K562 (cell line): ENCODE data around the gene MLX. TPM values are rescaled to one million over a fixed set of nuclear protein-coding genes. Genes with fewer than 3 reads are reported as not detected.

Source experiments
- ESRRB ChIP-seq: fragments of 250-450 bp; sonication (Bioruptor Pico); IDR thresholded peaks from 2 replicates; pipeline ENCODE4 v1.5.0; 2020; ENCODE audit warnings: mild to moderate bottlenecking, moderate library complexity, borderline replicate concordance
- FOXJ2 ChIP-seq: fragments of 200-800 bp; sonication (Bioruptor generic); IDR thresholded peaks from 2 replicates; pipeline ENCODE4 v1.6.1; 2016; ENCODE audit warnings: missing genetic modification characterization, missing compliant biosample characterization
- FOXO4 ChIP-seq: fragments of 450-650 bp; formaldehyde crosslinking; IDR thresholded peaks from 2 replicates; pipeline ENCODE4 v1.4.0; 2020; ENCODE audit warnings: mild to moderate bottlenecking, moderate library complexity
- HNRNPL ChIP-seq: fragments of 200-400 bp; formaldehyde crosslinking; IDR thresholded peaks from 2 replicates; pipeline ENCODE4 v1.6.1; 2017; ENCODE audit warnings: low read depth, mild to moderate bottlenecking, low read length
- HNRNPUL1 ChIP-seq: fragments of 200-400 bp; formaldehyde crosslinking; IDR thresholded peaks from 2 replicates; pipeline ENCODE4 v1.6.1; 2017; ENCODE audit warnings: low read length
- MAX ChIP-seq: sonication (generic); formaldehyde crosslinking; IDR thresholded peaks from 2 replicates; pipeline ENCODE4 v1.9.0; 2022; ENCODE audit warnings: mild to moderate bottlenecking, missing genetic modification reagents
- MCM3 ChIP-seq: fragments of 450-650 bp; IDR thresholded peaks from 2 replicates; pipeline ENCODE4 v1.6.1; 2016
- MCM7 ChIP-seq, 2 experiments: fragments of 450-650 bp; IDR thresholded peaks; 2 replicates each; pipeline ENCODE4 v1.6.1; 2016 to 2018
- SRSF3 ChIP-seq: fragments of 200-400 bp; formaldehyde crosslinking; IDR thresholded peaks from 2 replicates; pipeline ENCODE4 v1.6.1; 2016; ENCODE audit warnings: mild to moderate bottlenecking, low read length, moderate library complexity; ENCODE audit not compliant: insufficient read depth
- STAT5A ChIP-seq: IDR thresholded peaks from 2 replicates; pipeline ENCODE4 v1.6.1; 2012; ENCODE audit warnings: low read length, inconsistent platforms, borderline replicate concordance
- WHSC1 ChIP-seq: IDR thresholded peaks from one replicate; pipeline ENCODE4 v1.6.1; 2012; ENCODE audit warnings: low read length, control low read depth, inconsistent platforms
- XRCC5 ChIP-seq: fragments of 200-400 bp; formaldehyde crosslinking; IDR thresholded peaks from 2 replicates; pipeline ENCODE4 v1.6.1; 2017; ENCODE audit warnings: low read depth, mild to moderate bottlenecking, low read length
- ZBED1 ChIP-seq: IDR thresholded peaks from 2 replicates; pipeline ENCODE4 v1.6.1; 2014
- ZFP36 ChIP-seq: fragments of 150-350 bp; IDR thresholded peaks from 2 replicates; pipeline ENCODE4 v1.6.1; 2018; ENCODE audit warnings: low read length, low read depth; ENCODE audit not compliant: partially characterized antibody
- ZNF165 ChIP-seq: fragments of 250-450 bp; sonication (Bioruptor Pico); IDR thresholded peaks from 2 replicates; pipeline ENCODE4 v1.4.0; 2020; ENCODE audit warnings: borderline replicate concordance
- polyA plus RNA-seq, 8 experiments: library from polyadenylated mRNA; depleted of rRNA in 4 of 8; stranded (reverse) in 5 of 8; unstranded in 3 of 8; fragments of >200 nt; fragmentation: Nextera tagmentation in 2 of 8; fragmentation: Illumina TruSeq in 1 of 8; extraction: Ambion mirVana in 2 of 8; extraction: Trizol in 1 of 8; gene quantifications; 2 replicates each; pipeline versions ENCODE4 v1.2.1 to v1.2.3, GENCODE V29; 2011 to 2014; ENCODE audit warnings: inconsistent platforms in 1 of 8, missing spikeins in 1 of 8
- total RNA-seq, 7 experiments: library from RNA; depleted of rRNA in 6 of 7; stranded (reverse); fragments of >200 nt in 6 of 7; fragmentation: Illumina TruSeq in 2 of 7; extraction: Trizol in 2 of 7; gene quantifications; 2 replicates each; pipeline versions ENCODE4 v1.2.1 to v1.2.3, GENCODE V29; 2011 to 2021; ENCODE audit warnings: low replicate concordance in 1 of 7
- TF ChIP-seq, protein P1 (sequence below), 2 experiments: fragments of 150-350 bp in 1 of 2; IDR thresholded peaks; 2 replicates each; pipeline ENCODE4 v1.6.1; 2012 to 2016; ENCODE audit warnings: low read depth in 2 of 2, low read length in 2 of 2, mild to moderate bottlenecking in 1 of 2, moderate library complexity in 1 of 2
- TF ChIP-seq, protein P2 (sequence below): sonication (generic); formaldehyde crosslinking; IDR thresholded peaks from 2 replicates; pipeline ENCODE4 v1.8.0; 2022; ENCODE audit warnings: mild to moderate bottlenecking, missing genetic modification reagents

MLX gene
- total and polyA plus RNA-seq, 9 of the 15 experiments (the other 6 are each of a cell fraction or from before 2014, with no cell fraction given) = 42.9 to 100 (median 58.9) TPM

GRCh38 chr17:42561897-42562387 lies 5.0 kb upstream of the MLX start, which contains the start of gene COASY (continued):
- TF ChIP-seq, protein P1, sequence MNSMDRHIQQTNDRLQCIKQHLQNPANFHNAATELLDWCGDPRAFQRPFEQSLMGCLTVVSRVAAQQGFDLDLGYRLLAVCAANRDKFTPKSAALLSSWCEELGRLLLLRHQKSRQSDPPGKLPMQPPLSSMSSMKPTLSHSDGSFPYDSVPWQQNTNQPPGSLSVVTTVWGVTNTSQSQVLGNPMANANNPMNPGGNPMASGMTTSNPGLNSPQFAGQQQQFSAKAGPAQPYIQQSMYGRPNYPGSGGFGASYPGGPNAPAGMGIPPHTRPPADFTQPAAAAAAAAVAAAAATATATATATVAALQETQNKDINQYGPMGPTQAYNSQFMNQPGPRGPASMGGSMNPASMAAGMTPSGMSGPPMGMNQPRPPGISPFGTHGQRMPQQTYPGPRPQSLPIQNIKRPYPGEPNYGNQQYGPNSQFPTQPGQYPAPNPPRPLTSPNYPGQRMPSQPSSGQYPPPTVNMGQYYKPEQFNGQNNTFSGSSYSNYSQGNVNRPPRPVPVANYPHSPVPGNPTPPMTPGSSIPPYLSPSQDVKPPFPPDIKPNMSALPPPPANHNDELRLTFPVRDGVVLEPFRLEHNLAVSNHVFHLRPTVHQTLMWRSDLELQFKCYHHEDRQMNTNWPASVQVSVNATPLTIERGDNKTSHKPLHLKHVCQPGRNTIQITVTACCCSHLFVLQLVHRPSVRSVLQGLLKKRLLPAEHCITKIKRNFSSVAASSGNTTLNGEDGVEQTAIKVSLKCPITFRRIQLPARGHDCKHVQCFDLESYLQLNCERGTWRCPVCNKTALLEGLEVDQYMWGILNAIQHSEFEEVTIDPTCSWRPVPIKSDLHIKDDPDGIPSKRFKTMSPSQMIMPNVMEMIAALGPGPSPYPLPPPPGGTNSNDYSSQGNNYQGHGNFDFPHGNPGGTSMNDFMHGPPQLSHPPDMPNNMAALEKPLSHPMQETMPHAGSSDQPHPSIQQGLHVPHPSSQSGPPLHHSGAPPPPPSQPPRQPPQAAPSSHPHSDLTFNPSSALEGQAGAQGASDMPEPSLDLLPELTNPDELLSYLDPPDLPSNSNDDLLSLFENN (IDR thresholded peaks at IDR 0.05; ENCODE audit: low read depth in 2 of 2, low read length in 2 of 2) = 0 out of 4 replicates have a peak, but pooled peaks of 1 of the 2 experiments have one; percentile 21
- TF ChIP-seq MAX (CRISPR knock-in tag) = no peak
- no peak for TF ChIP-seq WHSC1
- no peak for TF ChIP-seq MCM7 (IDR thresholded peaks at IDR 0.05)
- no peak for TF ChIP-seq ESRRB (CRISPR knock-in tag)
- TF ChIP-seq, protein P2, sequence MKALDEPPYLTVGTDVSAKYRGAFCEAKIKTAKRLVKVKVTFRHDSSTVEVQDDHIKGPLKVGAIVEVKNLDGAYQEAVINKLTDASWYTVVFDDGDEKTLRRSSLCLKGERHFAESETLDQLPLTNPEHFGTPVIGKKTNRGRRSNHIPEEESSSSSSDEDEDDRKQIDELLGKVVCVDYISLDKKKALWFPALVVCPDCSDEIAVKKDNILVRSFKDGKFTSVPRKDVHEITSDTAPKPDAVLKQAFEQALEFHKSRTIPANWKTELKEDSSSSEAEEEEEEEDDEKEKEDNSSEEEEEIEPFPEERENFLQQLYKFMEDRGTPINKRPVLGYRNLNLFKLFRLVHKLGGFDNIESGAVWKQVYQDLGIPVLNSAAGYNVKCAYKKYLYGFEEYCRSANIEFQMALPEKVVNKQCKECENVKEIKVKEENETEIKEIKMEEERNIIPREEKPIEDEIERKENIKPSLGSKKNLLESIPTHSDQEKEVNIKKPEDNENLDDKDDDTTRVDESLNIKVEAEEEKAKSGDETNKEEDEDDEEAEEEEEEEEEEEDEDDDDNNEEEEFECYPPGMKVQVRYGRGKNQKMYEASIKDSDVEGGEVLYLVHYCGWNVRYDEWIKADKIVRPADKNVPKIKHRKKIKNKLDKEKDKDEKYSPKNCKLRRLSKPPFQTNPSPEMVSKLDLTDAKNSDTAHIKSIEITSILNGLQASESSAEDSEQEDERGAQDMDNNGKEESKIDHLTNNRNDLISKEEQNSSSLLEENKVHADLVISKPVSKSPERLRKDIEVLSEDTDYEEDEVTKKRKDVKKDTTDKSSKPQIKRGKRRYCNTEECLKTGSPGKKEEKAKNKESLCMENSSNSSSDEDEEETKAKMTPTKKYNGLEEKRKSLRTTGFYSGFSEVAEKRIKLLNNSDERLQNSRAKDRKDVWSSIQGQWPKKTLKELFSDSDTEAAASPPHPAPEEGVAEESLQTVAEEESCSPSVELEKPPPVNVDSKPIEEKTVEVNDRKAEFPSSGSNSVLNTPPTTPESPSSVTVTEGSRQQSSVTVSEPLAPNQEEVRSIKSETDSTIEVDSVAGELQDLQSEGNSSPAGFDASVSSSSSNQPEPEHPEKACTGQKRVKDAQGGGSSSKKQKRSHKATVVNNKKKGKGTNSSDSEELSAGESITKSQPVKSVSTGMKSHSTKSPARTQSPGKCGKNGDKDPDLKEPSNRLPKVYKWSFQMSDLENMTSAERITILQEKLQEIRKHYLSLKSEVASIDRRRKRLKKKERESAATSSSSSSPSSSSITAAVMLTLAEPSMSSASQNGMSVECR (CRISPR knock-in tag) = no peak
- TF ChIP-seq ZBED1 = no peak
- no peak for TF ChIP-seq FOXO4 (CRISPR knock-in tag)
- TF ChIP-seq MCM3 = no peak
- no peak for TF ChIP-seq ZNF165
- no peak for TF ChIP-seq HNRNPUL1
- TF ChIP-seq FOXJ2 = no peak
- TF ChIP-seq SRSF3 = no peak
- TF ChIP-seq XRCC5 = no peak
- TF ChIP-seq HNRNPL = no peak
- TF ChIP-seq STAT5A = no peak
- no peak for TF ChIP-seq ZFP36
